Measurements from ENCODE around the gene ZNF791. TPM values are rescaled to one million over a fixed set of nuclear protein-coding genes. Genes with fewer than 3 reads are reported as not detected.
"Not testable (repeated sequence)": the region's sequence is repeated elsewhere in the genome, so short reads cannot be mapped to it uniquely, and the experiment has no call there.

ZNF791 gene
- total RNA-seq, result 25.0 and 26.1 TPM in 2 replicates
- long read RNA-seq, full-length matches to known transcripts, result 79 of 83 reads
- long read RNA-seq, partial matches to known transcripts, result 2 of 83 reads
- long read RNA-seq, other reads (novel, unspliced or antisense), result 2 of 83 reads

GRCh38 chr19:12610540-12611360, at the start of gene ZNF791, which contains the start of gene ZNF490:
ZNF791 (plus strand) TSS chr19:12610920; CDS start chr19:12611080, 160 bp downstream.
ZNF490 (minus strand) TSS chr19:12610813; CDS start chr19:12610680, 133 bp downstream.
- peak within 1 kb of the TSS; percentile 99 for H3K4me3 Mint-ChIP-seq (ENCODE audit: unreplicated experiment)
- DNase-seq (ENCODE audit: extremely low spot score, unreplicated experiment), result peak; percentile 98
- TF ChIP-seq CTCF (IDR thresholded peaks at IDR 0.05), result no peak
- peaks cover 19% of the 10 kb centered on the region for H3K4me1 Mint-ChIP-seq (ENCODE audit: unreplicated experiment)
- H3K36me3 Mint-ChIP-seq (ENCODE audit: unreplicated experiment), result peaks cover 14% of the 10 kb centered on the region
- H3K27me3 Mint-ChIP-seq (ENCODE audit: unreplicated experiment), result no peaks in the 10 kb centered on the region
- H3K27ac Mint-ChIP-seq (ENCODE audit: unreplicated experiment), result peak within 1 kb of the TSS; percentile 100
- no peaks in the 10 kb centered on the region for H3K9me3 Mint-ChIP-seq (ENCODE audit: unreplicated experiment)

GRCh38 chr19:12564016-12564664, 46.6 kb upstream of the ZNF791 start:
- Mint-ChIP-seq H3K9me3 (ENCODE audit: unreplicated experiment) (no peaks in the 10 kb centered on the region), H3K27me3 (ENCODE audit: unreplicated experiment) (no peaks in the 10 kb centered on the region), H3K4me1 (ENCODE audit: unreplicated experiment) (peaks cover 4% of the 10 kb centered on the region), H3K4me3 (ENCODE audit: unreplicated experiment) (no peak overlapping the region), H3K36me3 (ENCODE audit: unreplicated experiment) (no peaks in the 10 kb centered on the region), H3K27ac (ENCODE audit: unreplicated experiment) (no peak overlapping the region)
- peak; percentile 87 for TF ChIP-seq CTCF (IDR thresholded peaks at IDR 0.05)
- DNase-seq (ENCODE audit: extremely low spot score, unreplicated experiment), result peak; percentile 96

GRCh38 chr19:12566380-12566779, 44.3 kb upstream of the ZNF791 start:
- H3K9me3 Mint-ChIP-seq (ENCODE audit: unreplicated experiment); H3K27me3 Mint-ChIP-seq (ENCODE audit: unreplicated experiment); H3K36me3 Mint-ChIP-seq (ENCODE audit: unreplicated experiment); H3K27ac Mint-ChIP-seq (ENCODE audit: unreplicated experiment); H3K4me3 Mint-ChIP-seq (ENCODE audit: unreplicated experiment); DNase-seq (ENCODE audit: extremely low spot score, unreplicated experiment); H3K4me1 Mint-ChIP-seq (ENCODE audit: unreplicated experiment): not testable (repeated sequence)

GRCh38 chr19:12567951-12568350, 42.8 kb upstream of the ZNF791 start:
- Mint-ChIP-seq H3K4me3 (ENCODE audit: unreplicated experiment) (no peak overlapping the region), H3K27ac (ENCODE audit: unreplicated experiment) (no peak overlapping the region), H3K4me1 (ENCODE audit: unreplicated experiment) (peaks cover 4% of the 10 kb centered on the region), H3K9me3 (ENCODE audit: unreplicated experiment) (no peaks in the 10 kb centered on the region), H3K36me3 (ENCODE audit: unreplicated experiment) (no peaks in the 10 kb centered on the region), H3K27me3 (ENCODE audit: unreplicated experiment) (no peaks in the 10 kb centered on the region)
- TF ChIP-seq CTCF (IDR thresholded peaks at IDR 0.05), result no peak
- peak; percentile 3 for DNase-seq (ENCODE audit: extremely low spot score, unreplicated experiment)

- TF ChIP-seq CTCF (IDR thresholded peaks at IDR 0.05), result no peak
- H3K27me3 Mint-ChIP-seq (ENCODE audit: unreplicated experiment), result no peaks in the 10 kb centered on the region
Observed at GRCh38 chr19:12574036-12574435, 36.7 kb upstream of the ZNF791 start.

More at GRCh38 chr19:12574036-12574435, 36.7 kb upstream of the ZNF791 start:
- Mint-ChIP-seq H3K36me3 (ENCODE audit: unreplicated experiment) (peaks cover 30% of the 10 kb centered on the region), H3K9me3 (ENCODE audit: unreplicated experiment) (peaks cover 27% of the 10 kb centered on the region), H3K4me3 (ENCODE audit: unreplicated experiment) (no peak overlapping the region), H3K4me1 (ENCODE audit: unreplicated experiment) (no peaks in the 10 kb centered on the region), H3K27ac (ENCODE audit: unreplicated experiment) (no peak overlapping the region)
- peak; percentile 15 for DNase-seq (ENCODE audit: extremely low spot score, unreplicated experiment)

All from osteocyte (in vitro differentiated cells).